Body of pancreas (tissue), 4 donors: ENCODE results near the gene MCMBP. TPM values are rescaled to one million over a fixed set of nuclear protein-coding genes. Genes with fewer than 3 reads are reported as not detected.
"Not testable (repeated sequence)": the region's sequence is repeated elsewhere in the genome, so short reads cannot be mapped to it uniquely, and the experiment has no call there.

Experiments used
- ATAC-seq: fragments of 150-250 bp; one replicate; pipeline ENCODE4 v1.9.1; 2016
- DNase-seq, 4 donors: peaks; one replicate each; pipeline ENCODE4 v3.0.0-alpha.2; 2019
- H3K27ac ChIP-seq, 4 donors: fragments of 200-600 bp; sonication (generic); 1 replicate in 3 of 4; 2 replicates in 1 of 4; pipeline versions ENCODE4 v1.5.1 to v1.6.1; 2016 to 2019; ENCODE audit warnings: mild to moderate bottlenecking in 1 of 4, mixed read lengths in 1 of 4, moderate library complexity in 1 of 4
- H3K27me3 ChIP-seq, 2 donors: fragments of 200-600 bp; sonication (generic); one replicate each; pipeline ENCODE4 v1.6.0; 2016; ENCODE audit warnings: mild to moderate bottlenecking in 1 of 2
- H3K36me3 ChIP-seq, 2 donors: fragments of 200-600 bp; sonication (generic); replicated peaks in 1 of 2; 2 replicates each; pipeline ENCODE4 v1.5.1; 2016; ENCODE audit warnings: low read depth in 2 of 2; ENCODE audit not compliant: insufficient read depth in 1 of 2
- H3K4me1 ChIP-seq: fragments of 200-600 bp; sonication (generic); one replicate; pipeline ENCODE4 v1.6.0; 2016
- H3K4me3 ChIP-seq, 2 donors: fragments of 200-600 bp; sonication (generic); 1 replicate in 1 of 2; 2 replicates in 1 of 2; pipeline ENCODE4 v1.5.1; 2016 to 2019
- H3K9me3 ChIP-seq, 3 donors: fragments of 200-600 bp; sonication (generic); 1 replicate in 2 of 3; 2 replicates in 1 of 3; pipeline ENCODE4 v1.5.1; 2016
- POLR2A ChIP-seq, 3 donors: fragments of 450-650 bp; IDR thresholded peaks; one replicate each; pipeline ENCODE4 v1.6.1; 2016; ENCODE audit warnings: antibody characterized with exemption in 3 of 3, mild to moderate bottlenecking in 2 of 3
- WGBS, 2 donors: methylation state at CpG; one replicate each; pipeline ENCODE4 v1.1.5; 2017; 5-methylcytosine and 5-hydroxymethylcytosine counted together
- intact Hi-C: fragments of 100-400 bp; cut with DNase I; formaldehyde crosslinking; loops from one replicate; pipeline ENCODE4 v1.15.1; 2023
- total RNA-seq, 2 donors: library from RNA; depleted of rRNA; stranded (reverse); fragments of >200 nt; gene quantifications; one replicate each; pipeline ENCODE4 v1.1.0, GENCODE V29; 2016
- TF ChIP-seq, protein P1 (sequence below), 7 experiments: fragments of 450-650 bp in 4 of 7; fragments of 200-600 bp in 3 of 7; sonication (generic) in 3 of 7; IDR thresholded peaks; one replicate each; pipeline ENCODE4 v1.5.1; 2016 to 2019; ENCODE audit warnings: antibody characterized with exemption in 7 of 7

The MCMBP gene
- total RNA-seq, 2 donors from 2014 or later = 26.2 to 29.0 TPM

DNA sequence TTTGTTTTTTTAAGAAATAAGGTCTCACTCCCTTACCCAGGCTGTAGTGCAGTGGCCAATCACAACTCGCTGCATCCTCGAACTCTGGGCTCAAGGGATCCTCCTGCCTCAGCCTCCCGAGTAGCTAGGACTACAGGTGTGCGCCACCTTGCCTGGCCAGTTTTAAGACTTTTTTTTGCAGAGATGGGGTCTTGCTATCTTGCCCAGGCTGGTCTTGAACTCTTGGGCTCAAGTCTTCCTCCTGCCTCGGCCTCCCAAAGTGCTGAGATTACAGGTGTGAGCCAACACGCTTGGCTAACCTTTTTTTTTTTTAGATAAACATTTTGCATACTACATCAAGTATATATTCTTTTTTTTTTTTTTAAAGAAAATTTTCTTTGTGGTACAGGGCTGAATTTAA is 38.0 kb upstream of the MCMBP start:
- H3K9me3 ChIP-seq = no peaks in the 10 kb centered on the region
- peaks cover 6 to 10% of the 10 kb centered on the region in 2 donors for H3K36me3 ChIP-seq
- H3K27me3 ChIP-seq = no peaks in the 10 kb centered on the region
- TF ChIP-seq POLR2A (IDR thresholded peaks at IDR 0.05) = no peak
- TF ChIP-seq, protein P1, sequence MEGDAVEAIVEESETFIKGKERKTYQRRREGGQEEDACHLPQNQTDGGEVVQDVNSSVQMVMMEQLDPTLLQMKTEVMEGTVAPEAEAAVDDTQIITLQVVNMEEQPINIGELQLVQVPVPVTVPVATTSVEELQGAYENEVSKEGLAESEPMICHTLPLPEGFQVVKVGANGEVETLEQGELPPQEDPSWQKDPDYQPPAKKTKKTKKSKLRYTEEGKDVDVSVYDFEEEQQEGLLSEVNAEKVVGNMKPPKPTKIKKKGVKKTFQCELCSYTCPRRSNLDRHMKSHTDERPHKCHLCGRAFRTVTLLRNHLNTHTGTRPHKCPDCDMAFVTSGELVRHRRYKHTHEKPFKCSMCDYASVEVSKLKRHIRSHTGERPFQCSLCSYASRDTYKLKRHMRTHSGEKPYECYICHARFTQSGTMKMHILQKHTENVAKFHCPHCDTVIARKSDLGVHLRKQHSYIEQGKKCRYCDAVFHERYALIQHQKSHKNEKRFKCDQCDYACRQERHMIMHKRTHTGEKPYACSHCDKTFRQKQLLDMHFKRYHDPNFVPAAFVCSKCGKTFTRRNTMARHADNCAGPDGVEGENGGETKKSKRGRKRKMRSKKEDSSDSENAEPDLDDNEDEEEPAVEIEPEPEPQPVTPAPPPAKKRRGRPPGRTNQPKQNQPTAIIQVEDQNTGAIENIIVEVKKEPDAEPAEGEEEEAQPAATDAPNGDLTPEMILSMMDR (IDR thresholded peaks at IDR 0.05) = no peak
- ATAC-seq = no peak
- H3K27ac ChIP-seq = no peak overlapping the region
- intact Hi-C loops = no loop called here
- 95 to 97% methylated on average over 6 of the region's 6 CpGs for WGBS, 2 donors
- no peak for DNase-seq
- no peak overlapping the region for H3K4me3 ChIP-seq
- no peaks in the 10 kb centered on the region for H3K4me1 ChIP-seq

- no peak overlapping the region for H3K4me3 ChIP-seq
- DNase-seq = no peak
- no peaks in the 10 kb centered on the region for H3K9me3 ChIP-seq
- H3K36me3 ChIP-seq = peaks cover 3 to 11% of the 10 kb centered on the region in 2 donors
- H3K4me1 ChIP-seq = no peaks in the 10 kb centered on the region
- TF ChIP-seq POLR2A (IDR thresholded peaks at IDR 0.05) = no peak
- TF ChIP-seq, protein P1 (IDR thresholded peaks at IDR 0.05) = no peak
- no peaks in the 10 kb centered on the region for H3K27me3 ChIP-seq
- ATAC-seq = no peak
- intact Hi-C loops = no loop called here
- no peak overlapping the region for H3K27ac ChIP-seq
Measured at GRCh38 chr10:119908166-119908565, 35.5 kb upstream of the MCMBP start.

GRCh38 chr10:119907695-119908094 is 35.1 kb upstream of the MCMBP start:
- H3K4me3 ChIP-seq, H3K27ac ChIP-seq, DNase-seq, H3K27me3 ChIP-seq, H3K9me3 ChIP-seq, intact Hi-C loops, H3K4me1 ChIP-seq, H3K36me3 ChIP-seq, ATAC-seq: not testable (repeated sequence)
- 97 to 98% methylated on average over 7 of the region's 7 CpGs for WGBS, 2 donors

DNA sequence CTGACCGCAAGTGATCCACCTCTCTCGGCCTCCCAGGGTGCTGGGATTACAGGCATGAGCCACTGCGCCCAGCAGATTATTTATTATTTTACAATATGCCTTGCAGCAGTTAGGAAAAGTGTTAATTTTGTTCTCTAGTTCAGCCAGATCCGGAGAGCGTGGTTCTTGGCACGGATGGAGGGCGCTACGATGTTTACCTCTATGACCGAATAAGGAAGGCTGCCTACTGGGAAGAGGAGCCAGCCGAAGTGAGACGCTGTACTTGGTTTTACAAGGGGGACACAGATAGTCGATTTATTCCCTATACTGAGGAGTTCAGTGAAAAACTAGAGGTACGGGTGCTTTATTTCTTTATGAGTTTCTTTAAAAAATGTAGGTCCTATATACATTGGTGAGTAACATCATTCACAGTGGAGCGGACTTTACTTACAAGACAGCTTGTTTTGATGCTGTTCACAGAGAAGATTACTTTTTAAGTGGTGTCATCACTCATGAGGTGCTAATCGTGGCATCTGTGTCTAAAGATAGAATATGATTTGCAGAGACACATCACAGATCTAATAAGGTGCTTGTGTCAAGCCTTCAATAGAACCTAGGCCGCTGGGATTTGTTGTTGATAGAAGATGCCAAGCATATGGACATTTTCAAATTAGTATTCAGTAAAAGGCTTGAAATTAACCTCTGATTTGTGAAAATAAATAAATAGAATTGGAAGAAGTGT is 31.5 kb upstream of the MCMBP start:
- no peak for DNase-seq
- Histone ChIP-seq H3K27me3 (no peaks in the 10 kb centered on the region), H3K27ac (no peak overlapping the region), H3K4me1 (no peaks in the 10 kb centered on the region), H3K4me3 (no peak overlapping the region), H3K36me3 (peaks cover 0 to 6% of the 10 kb centered on the region in 2 donors), H3K9me3 (no peaks in the 10 kb centered on the region)
- TF ChIP-seq POLR2A (IDR thresholded peaks at IDR 0.05) = no peak
- TF ChIP-seq, protein P1 (IDR thresholded peaks at IDR 0.05) = no peak
- WGBS, 2 donors = 82 to 83% methylated on average over 16 of the region's 16 CpGs
- no peak for ATAC-seq
- intact Hi-C loops = no loop called here

DNA sequence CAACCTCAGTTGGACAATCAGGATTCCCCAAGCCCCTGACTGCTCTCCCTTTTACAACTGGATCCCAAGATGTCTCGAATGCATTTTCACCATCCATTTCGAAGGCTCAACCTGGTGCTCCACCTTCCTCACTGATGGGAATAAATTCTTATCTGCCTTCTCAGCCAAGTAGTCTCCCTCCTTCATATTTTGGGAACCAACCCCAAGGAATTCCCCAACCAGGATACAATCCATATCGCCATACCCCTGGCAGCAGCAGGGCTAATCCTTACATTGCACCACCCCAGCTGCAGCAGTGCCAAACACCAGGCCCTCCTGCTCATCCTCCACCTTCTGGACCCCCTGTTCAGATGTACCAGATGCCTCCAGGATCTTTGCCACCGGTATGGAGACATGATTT is 25.9 kb upstream of the MCMBP start:
- 92 to 93% methylated on average over 4 of the region's 4 CpGs for WGBS, 2 donors
- H3K27me3 ChIP-seq = no peaks in the 10 kb centered on the region
- TF ChIP-seq POLR2A (IDR thresholded peaks at IDR 0.05) = no peak
- TF ChIP-seq, protein P1 (IDR thresholded peaks at IDR 0.05) = no peak
- peaks cover 49% of the 10 kb centered on the region for H3K4me1 ChIP-seq
- H3K9me3 ChIP-seq = no peaks in the 10 kb centered on the region
- DNase-seq = no peak
- no peaks in the 10 kb centered on the region for H3K36me3 ChIP-seq
- H3K4me3 ChIP-seq = no peak overlapping the region
- no peak overlapping the region for H3K27ac ChIP-seq
- intact Hi-C loops = no loop called here
- no peak for ATAC-seq
